ENCODE data around the gene ALDOC. TPM values are rescaled to one million over a fixed set of nuclear protein-coding genes. Genes with fewer than 3 reads are reported as not detected.
A peak's percentile ranks its signal among the peaks of the same experiment; 100 is the strongest.
"Not testable (repeated sequence)": the region's sequence is repeated elsewhere in the genome, so short reads cannot be mapped to it uniquely, and the experiment has no call there.

ALDOC gene
- total RNA-seq, 1 experiment from 2014 or later = 309 TPM

GRCh38 chr17:28613931-28614381 is 37.3 kb upstream of the ALDOC start, which contains the start of gene RSKR:
TSS of gene RSKR (minus strand) at chr17:28614185. CDS start at chr17:28614161, 24 bp downstream.
- H3K4me3 ChIP-seq (ENCODE audit: low read length) = no peak within 1 kb of the TSS
- H2AFZ ChIP-seq (ENCODE audit: low read length) = no peak within 1 kb of the TSS
- no peak for DNase-seq
- H3K79me2 ChIP-seq (ENCODE audit: low read length) = no peaks in the 10 kb centered on the region
- no peaks in the 10 kb centered on the region for H3K9me3 ChIP-seq (ENCODE audit: low read length)
- H3K4me1 ChIP-seq (ENCODE audit: low read length) = no peaks in the 10 kb centered on the region; the same call in 1 of the 2 replicates
- H3K4me2 ChIP-seq (ENCODE audit: low read depth, low read length, poor library complexity, severe bottlenecking) = no peak within 1 kb of the TSS
- H3K36me3 ChIP-seq (ENCODE audit: insufficient read depth, low read length) = peaks cover 53% of the 10 kb centered on the region
- H3K9me2 ChIP-seq (replicated peaks; ENCODE audit: insufficient read depth, low read length) = no peaks in the 10 kb centered on the region
- H3K27ac ChIP-seq (ENCODE audit: low read length) = no peak within 1 kb of the TSS
- no peak within 1 kb of the TSS for H3K9ac ChIP-seq (ENCODE audit: low read length)
- H4K20me1 ChIP-seq (ENCODE audit: insufficient read depth, low read depth, low read length) = 0 out of 2 replicates have a peak, but pooled peaks cover 5% of the 10 kb centered on the region
- H3K27me3 ChIP-seq (ENCODE audit: low read length) = no peaks in the 10 kb centered on the region

- DNase-seq = peak; percentile 77
- Histone ChIP-seq H3K9ac (ENCODE audit: low read length) (no peak overlapping the region), H4K20me1 (ENCODE audit: insufficient read depth, low read depth, low read length) (0 out of 2 replicates have a peak, but pooled peaks cover 5% of the 10 kb centered on the region), H3K9me3 (ENCODE audit: low read length) (no peaks in the 10 kb centered on the region), H3K27me3 (ENCODE audit: low read length) (no peaks in the 10 kb centered on the region), H3K79me2 (ENCODE audit: low read length) (no peaks in the 10 kb centered on the region), H3K4me3 (ENCODE audit: low read length) (no peak overlapping the region), H3K9me2 (replicated peaks; ENCODE audit: insufficient read depth, low read length) (no peaks in the 10 kb centered on the region), H3K36me3 (ENCODE audit: insufficient read depth, low read length) (peaks cover 50% of the 10 kb centered on the region), H3K4me2 (ENCODE audit: low read depth, low read length, poor library complexity, severe bottlenecking) (no peak overlapping the region), H3K27ac (ENCODE audit: low read length) (no peak overlapping the region), H3K4me1 (ENCODE audit: low read length) (no peaks in the 10 kb centered on the region; the same call in 1 of the 2 replicates), H2AFZ (ENCODE audit: low read length) (no peak overlapping the region)
Observed at GRCh38 chr17:28612936-28613872, 36.5 kb upstream of the ALDOC start.

- DNase-seq = no peak
- Histone ChIP-seq H2AFZ (ENCODE audit: low read length) (no peak overlapping the region), H3K4me1 (ENCODE audit: low read length) (no peaks in the 10 kb centered on the region; the same call in 1 of the 2 replicates), H3K27ac (ENCODE audit: low read length) (no peak overlapping the region), H3K4me2 (ENCODE audit: low read depth, low read length, poor library complexity, severe bottlenecking) (no peak overlapping the region), H3K9me2 (replicated peaks; ENCODE audit: insufficient read depth, low read length) (no peaks in the 10 kb centered on the region), H3K4me3 (ENCODE audit: low read length) (no peak overlapping the region), H3K9ac (ENCODE audit: low read length) (no peak overlapping the region), H3K27me3 (ENCODE audit: low read length) (no peaks in the 10 kb centered on the region), H3K9me3 (ENCODE audit: low read length) (no peaks in the 10 kb centered on the region), H4K20me1 (ENCODE audit: insufficient read depth, low read depth, low read length) (0 out of 2 replicates have a peak, but pooled peaks cover 5% of the 10 kb centered on the region), H3K36me3 (ENCODE audit: insufficient read depth, low read length) (peaks cover 54% of the 10 kb centered on the region), H3K79me2 (ENCODE audit: low read length) (no peaks in the 10 kb centered on the region)
Observed at GRCh38 chr17:28612531-28612930, 35.8 kb upstream of the ALDOC start.

DNA sequence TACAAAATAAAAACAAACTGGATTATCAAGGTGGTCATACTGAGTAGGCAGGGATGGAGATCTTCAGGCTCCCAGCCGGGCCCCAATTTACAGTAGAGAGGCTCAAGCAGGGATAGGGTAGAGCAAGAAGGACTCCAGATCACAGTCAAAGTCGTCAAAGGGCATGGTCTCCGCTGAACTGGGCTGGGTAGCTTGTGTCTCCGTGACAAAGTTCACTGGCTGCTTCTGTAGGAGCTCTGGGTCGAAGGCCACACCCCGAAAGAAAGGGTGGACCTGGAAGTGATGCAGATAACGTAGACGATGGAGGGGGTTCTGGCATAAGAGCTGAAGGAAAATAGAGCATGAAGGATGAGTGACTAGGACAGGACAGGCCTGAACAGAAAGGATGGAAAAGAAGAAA is 33.7 kb upstream of the ALDOC start:
- H3K9me2 ChIP-seq (replicated peaks; ENCODE audit: insufficient read depth, low read length) = no peaks in the 10 kb centered on the region
- peaks cover 38% of the 10 kb centered on the region for H3K36me3 ChIP-seq (ENCODE audit: insufficient read depth, low read length)
- H3K4me3 ChIP-seq (ENCODE audit: low read length) = no peak overlapping the region
- no peaks in the 10 kb centered on the region; the same call in 1 of the 2 replicates for H3K4me1 ChIP-seq (ENCODE audit: low read length)
- H3K27me3 ChIP-seq (ENCODE audit: low read length) = no peaks in the 10 kb centered on the region
- H2AFZ ChIP-seq (ENCODE audit: low read length) = no peak overlapping the region
- 0 out of 2 replicates have a peak, but pooled peaks cover 5% of the 10 kb centered on the region for H4K20me1 ChIP-seq (ENCODE audit: insufficient read depth, low read depth, low read length)
- no peak overlapping the region for H3K27ac ChIP-seq (ENCODE audit: low read length)
- no peaks in the 10 kb centered on the region for H3K9me3 ChIP-seq (ENCODE audit: low read length)
- H3K4me2 ChIP-seq (ENCODE audit: low read depth, low read length, poor library complexity, severe bottlenecking) = no peak overlapping the region
- no peak for DNase-seq
- H3K9ac ChIP-seq (ENCODE audit: low read length) = no peak overlapping the region
- H3K79me2 ChIP-seq (ENCODE audit: low read length) = no peaks in the 10 kb centered on the region

DNA sequence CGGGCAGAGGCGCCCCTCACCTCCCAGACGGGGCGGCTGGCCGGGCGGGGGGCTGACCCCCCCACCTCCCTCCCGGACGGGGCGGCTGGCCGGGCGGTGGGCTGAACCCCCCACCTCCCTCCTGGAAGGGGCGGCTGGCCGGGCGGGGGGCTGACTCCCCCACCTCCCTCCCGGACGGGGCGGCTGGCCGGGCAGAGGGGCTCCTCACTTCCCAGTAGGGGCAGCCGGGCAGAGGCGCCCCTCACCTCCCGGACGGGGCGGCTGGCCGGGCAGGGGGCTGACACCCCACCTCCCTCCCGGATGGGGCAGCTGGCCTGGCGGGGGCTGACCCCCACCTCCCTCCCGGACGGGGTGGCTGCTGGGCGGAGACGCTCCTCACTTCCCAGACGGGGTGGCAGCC is 27.3 kb upstream of the ALDOC start:
- H2AFZ ChIP-seq (ENCODE audit: low read length); H3K4me3 ChIP-seq (ENCODE audit: low read length); H3K4me2 ChIP-seq (ENCODE audit: low read depth, low read length, poor library complexity, severe bottlenecking); DNase-seq; H3K79me2 ChIP-seq (ENCODE audit: low read length); H3K27me3 ChIP-seq (ENCODE audit: low read length); H3K9ac ChIP-seq (ENCODE audit: low read length); H3K27ac ChIP-seq (ENCODE audit: low read length); H4K20me1 ChIP-seq (ENCODE audit: insufficient read depth, low read depth, low read length); H3K9me3 ChIP-seq (ENCODE audit: low read length); H3K9me2 ChIP-seq (replicated peaks; ENCODE audit: insufficient read depth, low read length): not testable (repeated sequence)
- peaks cover 28% of the 10 kb centered on the region for H3K4me1 ChIP-seq (ENCODE audit: low read length)
- peaks cover 13% of the 10 kb centered on the region for H3K36me3 ChIP-seq (ENCODE audit: insufficient read depth, low read length)

GRCh38 chr17:28599311-28600184 is 22.9 kb upstream of the ALDOC start:
- H4K20me1 ChIP-seq (ENCODE audit: insufficient read depth, low read depth, low read length) = no peaks in the 10 kb centered on the region
- peak overlapping the region; percentile 13; the same call in 1 of the 2 replicates for H2AFZ ChIP-seq (ENCODE audit: low read length)
- peak overlapping the region; percentile 99 for H3K4me2 ChIP-seq (ENCODE audit: low read depth, low read length, poor library complexity, severe bottlenecking)
- peak overlapping the region; percentile 88 for H3K4me3 ChIP-seq (ENCODE audit: low read length)
- H3K36me3 ChIP-seq (ENCODE audit: insufficient read depth, low read length) = no peaks in the 10 kb centered on the region; the same call in 1 of the 2 replicates
- H3K27ac ChIP-seq (ENCODE audit: low read length) = peak overlapping the region; percentile 87
- DNase-seq = peak; percentile 90
- H3K4me1 ChIP-seq (ENCODE audit: low read length) = peaks cover 39% of the 10 kb centered on the region
- H3K79me2 ChIP-seq (ENCODE audit: low read length) = peaks cover 24% of the 10 kb centered on the region
- H3K27me3 ChIP-seq (ENCODE audit: low read length) = no peaks in the 10 kb centered on the region
- no peaks in the 10 kb centered on the region for H3K9me2 ChIP-seq (replicated peaks; ENCODE audit: insufficient read depth, low read length)
- H3K9ac ChIP-seq (ENCODE audit: low read length) = peak overlapping the region; percentile 90
- H3K9me3 ChIP-seq (ENCODE audit: low read length) = no peaks in the 10 kb centered on the region

DNA sequence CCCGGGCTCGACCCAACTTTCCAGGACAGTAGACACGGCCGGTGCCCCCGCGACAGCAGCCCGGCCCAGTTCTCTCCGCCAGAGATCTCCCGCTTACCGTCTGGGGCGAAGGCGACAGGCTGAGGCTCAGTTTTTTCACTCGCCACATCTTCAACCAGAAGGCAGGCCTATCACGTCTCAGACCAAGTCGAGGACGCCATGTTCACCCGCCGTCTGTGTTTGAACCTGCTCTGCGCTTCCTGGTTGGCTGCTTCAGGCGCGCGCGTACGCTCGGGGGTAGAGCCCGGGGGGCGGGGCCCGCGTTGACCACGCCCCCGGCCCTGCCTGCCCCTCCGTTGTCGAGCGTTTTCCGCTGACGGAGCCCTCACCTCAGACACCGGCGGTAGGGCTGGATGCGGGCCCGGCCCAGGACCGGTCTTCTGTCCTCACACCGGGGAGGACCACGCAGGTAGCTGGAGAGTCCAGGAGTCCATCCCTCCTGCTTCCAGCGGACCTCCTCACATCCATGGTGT is 22.2 kb upstream of the ALDOC start, which contains the start of gene SPAG5:
Gene SPAG5 (minus strand): TSS at position 227 of the 512 bp plus-strand sequence. CDS start 79 bp downstream, at position 148.
- H3K27me3 ChIP-seq (ENCODE audit: low read length) = no peaks in the 10 kb centered on the region
- H3K4me2 ChIP-seq (ENCODE audit: low read depth, low read length, poor library complexity, severe bottlenecking) = peak within 1 kb of the TSS; percentile 99
- peak; percentile 98 for DNase-seq
- no peaks in the 10 kb centered on the region for H4K20me1 ChIP-seq (ENCODE audit: insufficient read depth, low read depth, low read length)
- no peaks in the 10 kb centered on the region for H3K9me2 ChIP-seq (replicated peaks; ENCODE audit: insufficient read depth, low read length)
- H3K27ac ChIP-seq (ENCODE audit: low read length) = peak within 1 kb of the TSS; percentile 87
- H3K36me3 ChIP-seq (ENCODE audit: insufficient read depth, low read length) = no peaks in the 10 kb centered on the region; the same call in 1 of the 2 replicates
- H3K4me3 ChIP-seq (ENCODE audit: low read length) = peak within 1 kb of the TSS; percentile 88
- peak within 1 kb of the TSS; percentile 90 for H3K9ac ChIP-seq (ENCODE audit: low read length)
- peaks cover 39% of the 10 kb centered on the region for H3K4me1 ChIP-seq (ENCODE audit: low read length)
- H3K9me3 ChIP-seq (ENCODE audit: low read length) = no peaks in the 10 kb centered on the region
- H2AFZ ChIP-seq (ENCODE audit: low read length) = peak within 1 kb of the TSS; percentile 13; the same call in 1 of the 2 replicates
- peaks cover 27% of the 10 kb centered on the region for H3K79me2 ChIP-seq (ENCODE audit: low read length)
